ENCODE measurements around the gene ZNF512B.
"Not testable (repeated sequence)": the region's sequence is repeated elsewhere in the genome, so short reads cannot be mapped to it uniquely, and the experiment has no call there.

ZNF512B gene, protein sequence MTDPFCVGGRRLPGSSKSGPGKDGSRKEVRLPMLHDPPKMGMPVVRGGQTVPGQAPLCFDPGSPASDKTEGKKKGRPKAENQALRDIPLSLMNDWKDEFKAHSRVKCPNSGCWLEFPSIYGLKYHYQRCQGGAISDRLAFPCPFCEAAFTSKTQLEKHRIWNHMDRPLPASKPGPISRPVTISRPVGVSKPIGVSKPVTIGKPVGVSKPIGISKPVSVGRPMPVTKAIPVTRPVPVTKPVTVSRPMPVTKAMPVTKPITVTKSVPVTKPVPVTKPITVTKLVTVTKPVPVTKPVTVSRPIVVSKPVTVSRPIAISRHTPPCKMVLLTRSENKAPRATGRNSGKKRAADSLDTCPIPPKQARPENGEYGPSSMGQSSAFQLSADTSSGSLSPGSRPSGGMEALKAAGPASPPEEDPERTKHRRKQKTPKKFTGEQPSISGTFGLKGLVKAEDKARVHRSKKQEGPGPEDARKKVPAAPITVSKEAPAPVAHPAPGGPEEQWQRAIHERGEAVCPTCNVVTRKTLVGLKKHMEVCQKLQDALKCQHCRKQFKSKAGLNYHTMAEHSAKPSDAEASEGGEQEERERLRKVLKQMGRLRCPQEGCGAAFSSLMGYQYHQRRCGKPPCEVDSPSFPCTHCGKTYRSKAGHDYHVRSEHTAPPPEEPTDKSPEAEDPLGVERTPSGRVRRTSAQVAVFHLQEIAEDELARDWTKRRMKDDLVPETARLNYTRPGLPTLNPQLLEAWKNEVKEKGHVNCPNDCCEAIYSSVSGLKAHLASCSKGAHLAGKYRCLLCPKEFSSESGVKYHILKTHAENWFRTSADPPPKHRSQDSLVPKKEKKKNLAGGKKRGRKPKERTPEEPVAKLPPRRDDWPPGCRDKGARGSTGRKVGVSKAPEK

DNA sequence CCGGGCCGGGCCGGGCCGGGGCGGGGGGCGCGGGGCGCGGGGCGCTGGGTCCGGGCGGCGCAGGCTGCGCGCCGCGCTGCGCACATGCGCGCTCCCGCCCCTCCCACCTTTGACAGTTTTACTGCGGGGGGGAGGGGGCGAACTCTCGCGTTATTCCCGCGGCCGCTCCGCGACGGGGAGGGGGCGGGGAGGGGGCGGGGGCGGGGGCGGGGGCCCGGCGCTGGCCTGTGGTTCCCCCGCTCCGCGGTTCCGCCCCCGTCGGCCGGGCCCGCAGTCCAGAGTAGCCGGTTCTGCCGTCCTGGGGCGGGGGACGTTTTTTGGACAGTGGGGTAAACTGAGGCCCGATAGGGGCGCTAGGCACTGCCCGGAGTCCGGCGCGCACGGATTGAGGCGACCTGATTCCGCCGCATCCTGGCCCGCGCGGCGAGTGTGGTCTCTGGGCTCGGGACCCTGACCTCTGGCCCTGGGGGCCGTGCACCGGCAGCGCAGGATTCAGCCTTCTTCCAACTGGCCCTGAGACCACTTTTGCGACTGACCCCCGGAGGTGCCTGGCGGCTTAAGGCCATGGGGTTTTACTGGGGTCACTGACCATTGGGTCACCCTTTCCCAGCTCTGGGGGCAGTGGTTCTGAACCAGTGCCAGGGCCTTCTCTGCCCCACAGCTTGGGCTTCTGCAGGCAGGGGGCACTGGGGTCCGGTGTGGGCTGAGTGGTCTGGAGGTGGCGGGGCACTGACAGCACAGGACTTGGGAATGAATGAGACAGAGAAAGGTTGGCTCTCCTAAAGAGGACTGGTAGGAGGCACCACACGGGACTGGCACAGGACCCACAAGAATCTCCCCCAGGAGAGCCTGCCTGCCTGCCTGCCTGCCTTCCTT lies at the start of gene ZNF512B:
ZNF512B (minus strand) TSS at position 93 of the 876 bp plus-strand sequence. CDS start 1,980 bp downstream, outside the sequence.
- DNase-seq (ENCODE audit: low read depth): no peak

DNA sequence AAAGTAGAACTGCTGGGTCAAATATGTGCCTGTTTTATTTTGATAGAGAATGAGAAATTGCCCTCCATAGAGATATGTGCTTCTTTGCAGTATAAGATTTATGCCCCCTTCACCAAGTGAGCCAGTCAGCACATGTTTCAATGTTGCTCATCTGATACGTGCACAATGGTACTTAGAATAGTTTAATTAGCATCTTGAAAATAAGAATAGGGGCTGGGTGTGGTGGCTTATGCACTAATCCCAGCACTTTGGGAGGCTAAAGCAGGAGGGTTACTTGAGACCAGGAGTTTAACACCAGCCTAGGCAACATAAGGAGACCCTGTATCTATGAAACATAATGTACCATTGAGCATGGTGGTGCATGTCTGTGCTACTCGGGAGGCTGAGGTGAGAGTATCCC lies 45.9 kb upstream of the ZNF512B start:
- no peak for DNase-seq (ENCODE audit: low read depth)

DNA sequence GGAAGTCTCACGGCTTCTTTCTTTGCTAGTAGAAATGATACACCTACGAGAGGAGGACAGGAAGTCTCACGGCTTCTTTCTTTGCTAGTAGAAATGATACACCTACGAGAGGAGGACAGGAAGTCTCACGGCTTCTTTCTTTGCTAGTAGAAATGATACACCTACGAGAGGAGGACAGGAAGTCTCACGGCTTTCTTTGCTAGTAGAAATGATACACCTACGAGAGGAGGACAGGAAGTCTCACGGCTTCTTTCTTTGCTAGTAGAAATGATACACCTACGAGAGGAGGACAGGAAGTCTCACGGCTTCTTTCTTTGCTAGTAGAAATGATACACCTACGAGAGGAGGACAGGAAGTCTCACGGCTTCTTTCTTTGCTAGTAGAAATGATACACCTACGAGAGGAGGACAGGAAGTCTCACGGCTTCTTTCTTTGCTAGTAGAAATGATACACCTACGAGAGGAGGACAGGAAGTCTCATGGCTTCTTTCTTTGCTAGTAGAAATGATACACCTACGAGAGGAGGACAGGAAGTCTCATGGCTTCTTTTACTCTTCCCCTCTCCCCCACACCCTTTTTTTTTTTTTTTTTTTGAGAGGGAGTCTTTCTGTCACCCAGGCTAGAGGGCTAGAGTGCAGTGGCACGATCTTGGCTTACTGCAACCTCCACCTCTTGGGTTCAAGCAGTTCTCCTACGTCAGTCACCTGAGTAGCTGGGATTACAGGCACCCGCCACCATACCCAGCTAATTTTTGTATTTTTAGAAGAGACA lies 42.8 kb upstream of the ZNF512B start:
- DNase-seq (ENCODE audit: low read depth): not testable (repeated sequence)

DNA sequence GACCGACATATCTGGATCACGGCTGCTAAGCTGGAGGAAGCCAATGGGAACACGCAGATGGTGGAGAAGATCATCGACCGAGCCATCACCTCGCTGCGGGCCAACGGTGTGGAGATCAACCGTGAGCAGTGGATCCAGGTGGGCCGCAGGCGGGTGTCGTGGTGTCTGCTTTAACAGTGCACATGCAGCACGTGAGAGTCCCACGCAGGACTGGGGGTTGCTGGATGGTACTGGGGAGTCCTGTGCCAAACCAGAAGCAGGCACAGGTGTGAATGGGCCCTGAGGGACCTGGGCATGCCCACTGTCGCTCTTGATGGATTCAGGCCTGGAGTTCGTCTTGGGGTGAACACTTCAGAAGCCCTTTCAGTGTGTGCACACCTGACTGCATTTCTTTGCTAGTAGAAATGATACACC lies 41.6 kb upstream of the ZNF512B start:
- DNase-seq (ENCODE audit: low read depth): no peak

DNA sequence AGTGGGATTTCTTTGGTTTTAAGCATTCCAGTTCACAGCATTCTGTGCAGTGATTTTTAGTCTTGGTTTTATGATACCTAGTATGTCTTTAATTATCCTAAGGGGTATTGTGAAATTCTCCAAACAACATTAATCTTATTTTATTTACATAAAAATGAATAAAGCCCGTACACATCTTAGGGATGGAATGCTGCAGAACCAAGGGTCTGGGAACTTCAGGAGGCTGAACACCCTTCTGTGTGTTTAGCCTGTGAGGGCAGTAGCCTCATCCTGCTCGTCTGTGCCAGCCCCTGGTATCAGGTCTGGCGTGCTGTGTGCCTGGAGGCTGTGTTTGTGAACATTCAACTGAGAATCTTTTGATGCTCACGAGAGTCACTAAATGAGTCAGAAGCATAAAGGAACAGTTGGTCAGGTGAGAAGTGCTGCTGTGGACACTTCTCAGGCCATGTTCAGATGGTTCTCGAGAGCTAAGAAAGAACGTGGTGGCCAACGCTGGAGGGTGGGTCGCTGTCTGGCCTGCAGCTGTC lies 41.0 kb upstream of the ZNF512B start:
- DNase-seq (ENCODE audit: low read depth): no peak

DNA sequence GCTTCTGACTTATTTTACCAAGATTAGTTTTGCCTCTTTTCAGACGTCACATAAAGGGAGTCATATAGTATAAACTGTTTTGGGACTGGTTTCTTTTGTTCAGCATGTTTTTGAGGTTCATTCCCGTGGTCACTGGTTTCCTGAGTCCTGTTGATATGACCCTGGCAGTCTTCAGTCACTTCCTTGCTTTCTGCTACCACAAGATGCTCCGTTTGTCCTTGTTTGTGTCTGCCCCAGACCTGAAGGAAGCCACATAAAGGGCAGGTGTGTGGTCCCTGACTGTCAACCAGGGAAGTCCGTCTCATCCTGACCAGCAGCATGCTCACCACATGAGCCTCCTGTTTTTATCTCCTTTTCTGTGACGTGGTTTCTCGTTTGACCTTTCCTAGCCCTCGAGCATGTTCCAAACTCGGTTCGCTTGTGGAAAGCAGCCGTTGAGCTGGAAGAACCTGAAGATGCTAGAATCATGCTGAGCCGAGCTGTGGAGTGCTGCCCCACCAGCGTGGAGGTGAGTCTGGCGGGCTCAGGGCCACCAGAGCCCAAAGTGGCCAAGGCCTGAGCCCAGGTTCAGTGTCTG lies 40.2 kb upstream of the ZNF512B start:
- no peak for DNase-seq (ENCODE audit: low read depth)

DNA sequence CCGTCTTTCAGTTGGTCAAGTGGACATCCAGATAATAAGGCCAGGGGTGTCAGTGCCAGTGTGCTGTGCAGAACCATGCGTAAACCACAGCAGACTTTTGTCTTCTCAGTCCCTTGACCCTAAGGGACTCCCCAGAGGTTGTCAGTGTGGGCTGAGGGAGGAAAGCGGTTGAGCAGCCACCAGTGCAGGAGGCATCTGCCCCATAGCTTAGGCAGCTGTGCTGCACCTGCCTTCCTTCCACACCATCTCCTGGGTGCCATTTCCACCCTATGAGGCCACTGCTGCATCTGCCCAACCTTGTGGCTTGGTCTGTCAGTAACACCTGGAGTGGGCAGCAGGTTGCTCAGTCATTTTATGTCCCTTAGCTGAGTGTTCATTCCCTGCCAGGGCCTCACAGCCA lies 37.2 kb upstream of the ZNF512B start:
- DNase-seq (ENCODE audit: low read depth): no peak

DNA sequence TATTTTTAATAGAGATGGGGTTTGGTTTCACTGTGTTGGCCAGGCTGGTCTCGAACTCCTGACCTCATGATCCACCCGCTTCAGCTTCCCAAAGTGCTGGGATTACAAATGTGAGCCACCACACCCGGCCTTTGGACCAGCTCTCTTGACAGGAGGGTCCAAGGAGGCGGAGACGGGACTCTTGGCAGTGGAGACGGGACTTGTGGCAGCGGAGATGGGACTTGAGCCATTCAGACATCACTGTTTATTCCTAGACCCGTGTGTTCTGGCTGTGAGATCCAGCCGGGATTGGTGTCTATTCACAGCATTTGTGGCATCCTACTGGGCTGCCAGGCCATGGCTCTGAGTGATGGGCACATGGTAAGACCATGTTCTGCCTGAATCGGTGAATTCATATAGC lies 36.8 kb upstream of the ZNF512B start:
- no peak for DNase-seq (ENCODE audit: low read depth)

DNA sequence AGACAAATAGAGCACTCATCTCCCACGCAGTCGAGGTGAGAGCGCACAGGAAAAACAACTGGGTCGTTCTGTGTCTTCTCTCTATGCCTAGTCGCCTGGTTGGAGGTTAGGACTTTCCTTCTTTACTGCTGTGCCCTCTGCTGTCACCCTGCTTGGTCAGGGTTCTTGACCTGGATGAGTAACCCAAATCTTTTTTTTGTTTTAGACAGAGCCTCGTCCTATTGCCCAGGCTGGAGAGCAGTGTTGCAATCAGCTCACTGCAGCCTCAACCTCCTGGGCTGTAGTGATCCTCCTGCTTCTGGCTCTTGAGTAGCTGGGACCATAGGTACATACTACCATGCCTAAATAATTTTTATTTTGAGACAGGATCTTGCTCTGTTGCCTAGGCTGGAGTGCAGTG lies 35.7 kb upstream of the ZNF512B start:
- DNase-seq (ENCODE audit: low read depth): no peak

DNA sequence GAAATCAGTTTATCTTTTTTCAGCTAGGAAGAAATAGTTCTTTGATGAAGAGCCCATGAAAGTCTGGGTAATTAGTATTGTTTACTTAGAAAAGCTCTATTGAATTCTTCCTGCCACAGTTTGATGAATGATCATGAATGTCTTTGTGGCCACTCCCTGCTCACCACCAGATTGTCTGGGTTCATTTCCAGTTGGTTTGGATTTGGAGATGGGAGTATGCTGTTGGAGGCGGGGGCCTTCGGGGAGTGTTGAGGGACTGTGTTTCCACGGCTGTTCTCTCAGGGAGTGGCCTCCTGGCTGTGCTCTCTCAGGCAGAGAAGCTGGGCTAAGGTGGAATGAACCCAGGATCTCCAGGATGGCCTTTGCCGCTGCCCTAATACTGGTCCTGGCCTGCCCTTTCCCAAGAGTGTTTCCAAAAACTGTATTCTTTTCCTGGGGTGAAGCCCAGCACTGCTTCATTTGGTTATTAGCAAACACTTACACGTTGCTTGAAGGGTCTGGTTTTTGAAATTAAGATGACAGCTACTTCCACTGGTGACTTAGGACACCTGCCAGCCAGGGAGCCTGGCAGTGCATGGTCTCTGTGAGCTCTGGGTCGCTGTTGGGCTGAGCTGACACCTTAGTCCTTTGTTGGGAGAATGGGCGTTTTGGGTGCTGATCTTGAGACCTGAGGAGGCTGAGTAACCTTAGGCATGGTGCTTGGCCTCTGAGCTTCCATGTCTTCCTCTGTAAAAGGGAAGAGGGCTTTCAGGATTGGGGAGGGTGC lies 34.4 kb upstream of the ZNF512B start:
- DNase-seq (ENCODE audit: low read depth): no peak

DNA sequence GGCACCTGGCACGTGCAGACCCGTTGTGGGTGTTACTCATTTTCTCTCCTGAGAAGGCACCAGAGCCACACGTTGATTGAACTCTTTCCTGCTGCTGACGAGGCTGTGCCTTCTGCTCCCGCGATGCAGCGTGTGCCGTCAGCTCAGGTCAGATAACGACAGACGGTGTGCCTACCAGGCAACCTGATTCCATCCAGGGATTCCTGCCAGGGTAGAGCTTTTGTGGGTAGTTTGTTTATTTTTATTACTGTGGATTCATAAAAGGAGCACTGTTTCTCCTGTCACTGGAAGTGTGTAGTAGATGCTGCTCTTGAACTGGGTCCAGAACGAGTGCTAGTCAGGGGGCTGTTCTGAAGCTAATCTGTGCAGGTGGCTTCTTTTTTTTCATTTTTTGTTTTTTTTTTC lies 31.9 kb upstream of the ZNF512B start:
- no peak for DNase-seq (ENCODE audit: low read depth)

DNA sequence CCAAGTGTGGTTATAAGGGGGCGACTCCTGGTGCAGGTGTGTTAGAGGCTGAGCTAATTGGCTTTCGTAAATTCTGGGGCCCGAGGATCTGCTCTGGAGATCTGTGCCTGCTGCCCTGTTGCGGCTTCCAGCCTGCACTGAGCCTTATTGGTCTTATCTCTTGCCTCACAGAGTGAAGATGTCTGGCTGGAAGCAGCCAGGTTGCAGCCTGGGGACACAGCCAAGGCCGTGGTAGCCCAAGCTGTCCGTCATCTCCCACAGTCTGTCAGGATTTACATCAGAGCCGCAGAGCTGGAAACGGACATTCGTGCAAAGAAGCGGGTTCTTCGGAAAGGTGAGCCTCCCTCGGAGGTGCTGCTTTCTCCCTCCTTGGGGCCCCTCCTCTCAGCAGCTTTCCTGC lies 31.2 kb upstream of the ZNF512B start:
- no peak for DNase-seq (ENCODE audit: low read depth)

DNA sequence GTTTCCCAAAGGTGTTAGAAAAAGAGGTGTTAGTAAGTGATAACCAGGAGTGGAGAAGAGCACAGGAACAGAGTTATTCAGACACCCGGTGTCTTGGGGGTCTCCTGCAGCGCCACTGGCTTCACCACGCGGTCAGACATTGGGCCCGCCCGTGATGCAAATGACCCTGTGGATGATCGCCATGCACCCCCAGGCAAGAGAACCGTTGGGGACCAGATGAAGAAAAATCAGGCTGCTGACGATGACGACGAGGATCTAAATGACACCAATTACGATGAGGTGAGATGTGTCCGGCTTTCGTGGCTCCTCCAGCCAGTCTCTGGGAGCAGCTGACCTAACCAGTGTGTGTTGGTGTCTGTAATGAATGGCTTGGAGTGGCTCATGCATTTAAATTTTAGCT lies 13.2 kb upstream of the ZNF512B start:
- no peak for DNase-seq (ENCODE audit: low read depth)

DNA sequence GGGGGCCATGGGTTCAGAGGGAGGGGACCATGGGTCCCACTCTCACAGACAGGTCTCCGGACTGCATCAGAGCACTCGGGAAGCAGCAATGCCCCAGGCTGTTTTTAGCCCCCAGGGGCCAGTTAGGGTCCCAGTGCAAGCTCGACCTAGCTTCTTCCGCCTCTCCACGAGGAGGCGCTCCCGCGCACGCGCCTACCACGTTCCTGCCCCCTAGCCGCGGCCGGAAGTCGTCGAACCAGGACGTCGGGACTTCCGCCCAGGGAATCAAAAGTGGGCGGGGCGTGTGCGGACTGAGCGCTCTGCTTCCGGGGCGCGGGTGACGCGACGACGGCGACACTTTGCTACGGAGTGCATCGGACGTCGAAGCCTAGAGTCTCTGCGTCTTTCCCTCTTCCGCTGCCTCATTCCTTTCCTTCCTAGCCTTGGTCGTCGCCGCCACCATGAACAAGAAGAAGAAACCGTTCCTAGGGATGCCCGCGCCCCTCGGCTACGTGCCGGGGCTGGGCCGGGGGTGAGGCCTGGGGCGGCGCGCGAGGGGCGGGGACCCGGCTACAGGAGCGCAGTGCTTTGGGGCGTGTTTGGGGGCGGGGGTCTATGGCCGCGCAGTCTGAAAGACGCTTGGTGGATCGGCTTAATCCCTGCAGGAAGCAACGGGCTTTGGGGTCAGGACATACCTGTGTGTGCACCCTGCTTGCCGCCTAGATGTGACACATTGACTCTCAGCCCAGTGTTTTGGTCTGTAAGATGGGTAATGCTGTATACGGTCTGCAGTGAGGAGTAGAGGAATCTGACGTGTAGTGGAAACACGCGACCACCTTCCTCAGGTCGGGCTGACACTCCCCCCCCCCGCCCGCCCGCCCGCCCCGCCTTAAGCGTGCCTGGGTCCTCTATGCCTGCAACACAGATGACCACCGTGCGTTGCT lies 11.3 kb upstream of the ZNF512B start, which contains the start of gene PRPF6:
PRPF6 (plus strand) TSS at position 327 of the 923 bp plus-strand sequence; CDS start at position 441, 114 bp downstream.
- DNase-seq (ENCODE audit: low read depth): peak; percentile 94

DNA sequence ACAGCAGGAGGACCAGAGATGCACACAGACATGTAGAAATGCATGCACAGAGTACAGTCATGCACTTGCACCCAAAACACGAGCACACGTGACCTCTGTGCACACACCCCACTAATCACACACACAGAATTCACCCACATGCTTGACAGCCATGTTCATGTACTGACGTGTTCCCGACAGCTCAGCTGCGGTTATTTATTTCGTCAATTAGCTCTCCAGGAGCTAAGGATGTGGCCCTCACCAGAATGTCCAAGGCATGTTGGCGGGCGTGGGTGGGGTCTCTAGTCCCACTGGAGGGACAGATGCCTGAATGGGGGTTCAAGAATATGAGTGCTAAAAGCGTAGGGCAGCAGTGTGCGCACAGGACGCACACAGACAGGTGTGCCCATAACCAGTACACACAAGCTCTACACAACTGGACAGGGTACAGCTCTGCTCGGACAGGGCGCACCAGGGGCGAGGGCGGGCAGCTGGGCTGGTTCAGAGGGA lies 10.6 kb upstream of the ZNF512B start:
- no peak for DNase-seq (ENCODE audit: low read depth)

DNA sequence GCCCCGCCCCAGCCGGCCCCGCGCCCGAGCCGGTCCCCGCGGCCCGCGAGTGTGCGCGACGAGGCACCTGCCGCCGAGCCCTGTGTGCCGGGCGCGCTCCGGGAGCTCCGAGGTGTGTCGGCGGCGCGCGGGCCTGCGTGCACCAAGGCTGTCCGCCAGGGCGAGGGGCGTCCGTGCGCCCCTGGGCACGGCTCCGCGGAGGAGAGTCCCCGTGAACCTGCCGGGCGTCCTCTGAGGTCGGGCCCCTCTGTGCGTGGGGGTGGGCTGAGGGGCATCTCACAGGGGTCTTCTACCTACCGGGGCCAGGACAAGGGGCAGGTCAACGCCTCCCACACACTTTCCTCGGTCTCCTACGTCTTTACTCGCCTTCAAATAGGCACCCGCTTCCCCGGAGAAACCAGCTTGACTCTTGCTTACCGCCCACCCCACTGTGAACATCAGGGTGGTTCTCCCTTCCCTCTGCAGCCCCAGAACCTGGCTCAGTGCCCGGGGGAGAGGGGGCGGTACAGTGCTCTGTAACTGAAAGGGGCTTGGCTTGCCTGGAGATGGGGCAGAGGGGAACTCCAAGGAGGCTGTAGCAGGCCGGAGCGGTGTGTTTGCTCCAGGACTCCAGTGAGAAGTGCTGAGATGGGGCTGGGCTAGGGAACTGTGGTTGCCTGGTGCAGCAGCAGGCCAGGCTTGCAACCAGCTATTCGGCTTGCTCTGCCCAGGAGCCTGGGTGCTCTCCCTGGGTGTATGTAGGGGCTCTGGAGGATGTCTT lies 10.0 kb upstream of the ZNF512B start, which contains the start of gene SAMD10:
SAMD10 (minus strand) TSS at position 86 of the 760 bp plus-strand sequence. CDS start 175 bp downstream, outside the sequence.
- peak; percentile 85 for DNase-seq (ENCODE audit: low read depth)

DNA sequence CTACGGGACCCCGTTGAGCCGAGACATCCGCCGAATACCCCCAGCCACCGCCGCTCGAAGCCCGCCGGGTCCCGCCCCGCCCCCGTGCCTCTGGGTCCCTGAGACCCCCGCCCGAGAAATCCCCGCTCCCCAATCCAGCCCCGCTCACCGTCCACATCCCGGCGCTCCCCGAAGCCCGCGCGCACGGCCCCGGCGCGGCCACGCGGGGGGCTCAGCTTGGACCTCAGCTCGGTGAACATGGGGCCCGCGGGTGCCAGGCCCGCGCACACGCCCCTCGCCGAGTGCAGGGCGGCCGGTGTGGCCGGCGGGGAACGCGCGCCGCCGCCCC lies 9.5 kb upstream of the ZNF512B start:
- DNase-seq (ENCODE audit: low read depth): no peak

Data from CMK (cell line).